IPS-NIHi7 (cell line): ENCODE data around the gene PSMD2.

ENCODE experiments used
- DNase-seq: peaks from one replicate; pipeline ENCODE4 v3.0.0; 2012; ENCODE audit warnings: mixed read lengths; ENCODE audit errors: extremely low spot score

Gene PSMD2

DNA sequence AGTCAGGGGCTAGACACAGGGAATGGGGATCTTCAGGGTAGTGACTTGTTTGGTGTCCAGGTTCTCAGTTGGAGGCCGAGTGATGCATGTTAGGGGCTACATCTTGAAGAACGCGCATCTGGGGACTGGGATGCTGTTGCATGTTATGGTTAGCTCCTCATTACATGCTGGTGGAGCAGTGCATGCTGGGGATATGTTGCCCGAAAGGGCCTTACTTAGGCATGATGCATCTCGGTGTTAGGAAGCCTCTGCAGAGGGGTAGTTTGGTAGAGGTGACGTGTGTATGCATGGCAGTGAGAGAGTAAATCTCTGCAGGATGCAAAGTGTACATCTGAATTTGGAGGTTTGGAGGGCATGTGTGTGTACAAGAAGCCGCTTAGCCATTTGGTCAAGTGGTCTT, 17.8 kb downstream of the PSMD2 start:
- DNase-seq, result no peak

DNA sequence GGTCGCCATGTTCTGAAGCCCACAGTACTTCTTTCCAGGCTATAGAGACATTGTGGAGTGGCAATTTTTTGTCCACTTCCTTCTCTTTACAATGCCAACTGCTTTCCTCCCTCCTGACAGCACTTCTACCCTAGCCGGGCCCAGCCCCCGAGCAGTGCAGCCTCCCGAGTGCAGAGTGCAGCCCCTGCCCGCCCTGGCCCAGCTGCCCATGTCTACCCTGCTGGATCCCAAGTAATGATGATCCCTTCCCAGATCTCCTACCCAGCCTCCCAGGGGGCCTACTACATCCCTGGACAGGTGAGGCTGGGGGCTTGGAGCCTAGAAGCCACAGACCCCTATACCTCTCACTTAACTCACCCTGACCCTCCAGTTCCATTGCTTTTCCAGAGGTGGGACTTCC, 18.2 kb downstream of the PSMD2 start:
- no peak for DNase-seq

DNA sequence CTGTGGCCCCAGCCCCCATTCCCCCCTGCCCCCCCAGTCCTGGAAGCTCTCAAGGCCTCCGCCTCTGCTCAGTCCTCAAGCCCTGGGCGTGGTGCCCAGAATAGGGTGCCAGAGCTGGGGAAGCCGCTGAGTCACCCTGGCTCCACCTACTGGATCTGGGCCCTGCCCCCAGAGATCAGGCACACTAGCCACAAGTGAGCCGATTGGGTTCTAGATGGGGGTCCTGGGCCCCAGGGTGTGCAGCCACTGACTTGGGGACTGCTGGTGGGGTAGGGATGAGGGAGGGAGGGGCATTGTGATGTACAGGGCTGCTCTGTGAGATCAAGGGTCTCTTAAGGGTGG, 21.0 kb downstream of the PSMD2 start:
- no peak for DNase-seq

DNA sequence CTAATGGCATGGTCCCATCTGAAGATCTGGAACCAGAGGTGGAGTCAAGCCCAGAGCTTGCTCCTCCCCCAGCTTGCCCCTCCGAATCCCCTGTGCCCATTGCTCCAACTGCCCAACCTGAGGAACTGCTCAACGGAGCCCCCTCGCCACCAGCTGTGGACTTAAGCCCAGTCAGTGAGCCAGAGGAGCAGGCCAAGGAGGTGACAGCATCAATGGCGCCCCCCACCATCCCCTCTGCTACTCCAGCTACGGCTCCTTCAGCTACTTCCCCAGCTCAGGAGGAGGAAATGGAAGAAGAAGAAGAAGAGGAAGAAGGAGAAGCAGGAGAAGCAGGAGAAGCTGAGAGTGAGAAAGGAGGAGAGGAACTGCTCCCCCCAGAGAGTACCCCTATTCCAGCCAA, 22.6 kb downstream of the PSMD2 start:
- no peak for DNase-seq

DNA sequence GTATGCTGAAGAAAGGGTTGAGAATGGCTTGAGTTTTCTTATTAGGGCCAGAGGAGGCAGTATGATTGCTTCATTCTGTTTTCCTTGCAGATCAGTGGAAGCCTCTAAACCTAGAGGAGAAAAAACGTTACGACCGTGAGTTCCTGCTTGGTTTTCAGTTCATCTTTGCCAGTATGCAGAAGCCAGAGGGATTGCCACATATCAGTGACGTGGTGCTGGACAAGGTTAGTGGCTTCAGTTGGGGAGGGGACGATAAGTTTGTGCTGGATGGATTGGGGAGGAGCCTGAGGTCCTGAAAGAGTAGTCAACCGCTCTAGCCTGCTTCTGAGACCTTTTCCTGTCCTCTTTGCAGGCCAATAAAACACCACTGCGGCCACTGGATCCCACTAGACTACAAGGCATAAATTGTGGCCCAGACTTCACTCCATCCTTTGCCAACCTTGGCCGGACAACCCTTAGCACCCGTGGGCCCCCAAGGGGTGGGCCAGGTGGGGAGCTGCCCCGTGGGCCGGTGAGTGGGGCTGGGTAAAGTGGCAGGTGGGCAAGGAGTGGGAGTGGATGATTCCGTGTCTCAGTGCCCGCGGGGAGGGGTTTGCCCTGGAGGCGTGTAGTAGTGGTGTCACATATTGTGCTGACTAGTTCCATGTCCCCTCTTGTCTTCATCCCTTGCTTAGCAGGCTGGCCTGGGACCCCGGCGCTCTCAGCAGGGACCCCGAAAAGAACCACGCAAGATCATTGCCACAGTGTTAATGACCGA, 23.9 kb downstream of the PSMD2 start:
- DNase-seq, result no peak

DNA sequence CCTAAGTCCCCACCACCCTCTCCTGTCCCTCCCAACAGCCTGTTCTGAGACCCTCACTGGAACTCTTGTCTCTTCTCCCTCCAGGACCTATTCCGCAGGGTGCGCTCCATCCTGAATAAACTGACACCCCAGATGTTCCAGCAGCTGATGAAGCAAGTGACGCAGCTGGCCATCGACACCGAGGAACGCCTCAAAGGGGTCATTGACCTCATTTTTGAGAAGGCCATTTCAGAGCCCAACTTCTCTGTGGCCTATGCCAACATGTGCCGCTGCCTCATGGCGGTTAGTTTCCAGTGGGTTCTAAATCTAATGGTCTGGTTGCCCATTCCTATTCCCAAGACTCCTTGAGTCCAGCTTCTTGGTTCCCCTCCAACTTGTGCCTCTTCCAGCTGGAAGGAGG, 24.7 kb downstream of the PSMD2 start:
- no peak for DNase-seq

DNA sequence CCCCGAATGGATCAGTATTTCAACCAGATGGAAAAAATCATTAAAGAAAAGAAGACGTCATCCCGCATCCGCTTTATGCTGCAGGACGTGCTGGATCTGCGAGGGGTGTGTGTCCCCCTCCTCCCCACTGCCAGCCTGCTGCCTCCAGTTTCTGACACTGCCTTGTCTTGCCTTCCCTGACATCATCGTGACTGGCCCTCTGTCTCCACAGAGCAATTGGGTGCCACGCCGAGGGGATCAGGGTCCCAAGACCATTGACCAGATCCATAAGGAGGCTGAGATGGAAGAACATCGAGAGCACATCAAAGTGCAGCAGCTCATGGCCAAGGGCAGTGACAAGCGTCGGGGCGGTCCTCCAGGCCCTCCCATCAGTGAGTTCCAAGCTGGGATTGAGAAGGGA, 26.2 kb downstream of the PSMD2 start:
- no peak for DNase-seq

DNA sequence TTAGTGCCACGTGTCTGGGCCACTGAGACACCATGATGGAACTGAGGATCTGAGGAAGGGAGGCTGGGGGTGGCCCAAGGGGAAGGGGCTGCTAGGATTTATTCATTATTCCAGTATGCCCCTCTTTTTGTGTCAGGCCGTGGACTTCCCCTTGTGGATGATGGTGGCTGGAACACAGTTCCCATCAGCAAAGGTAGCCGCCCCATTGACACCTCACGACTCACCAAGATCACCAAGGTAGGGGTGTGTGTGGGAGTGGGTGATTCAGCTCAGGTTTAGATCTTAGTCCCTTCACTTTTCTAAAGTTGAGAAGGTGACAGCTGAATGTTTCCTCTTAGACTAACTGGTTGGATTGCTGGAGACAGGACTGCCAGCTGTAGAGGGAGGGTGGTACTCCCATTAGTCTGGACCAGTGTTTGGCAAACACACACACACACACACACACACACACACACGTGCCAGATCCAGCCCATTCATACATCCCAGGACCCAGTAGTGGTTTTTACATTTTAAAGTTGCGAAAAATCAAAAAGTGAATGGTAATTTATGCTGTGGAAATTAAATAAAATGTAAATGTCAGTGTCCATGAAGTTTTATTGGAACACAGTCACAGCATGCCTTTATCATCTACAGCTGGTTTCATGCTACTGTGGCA, 26.8 kb downstream of the PSMD2 start:
- DNase-seq, result no peak

DNA sequence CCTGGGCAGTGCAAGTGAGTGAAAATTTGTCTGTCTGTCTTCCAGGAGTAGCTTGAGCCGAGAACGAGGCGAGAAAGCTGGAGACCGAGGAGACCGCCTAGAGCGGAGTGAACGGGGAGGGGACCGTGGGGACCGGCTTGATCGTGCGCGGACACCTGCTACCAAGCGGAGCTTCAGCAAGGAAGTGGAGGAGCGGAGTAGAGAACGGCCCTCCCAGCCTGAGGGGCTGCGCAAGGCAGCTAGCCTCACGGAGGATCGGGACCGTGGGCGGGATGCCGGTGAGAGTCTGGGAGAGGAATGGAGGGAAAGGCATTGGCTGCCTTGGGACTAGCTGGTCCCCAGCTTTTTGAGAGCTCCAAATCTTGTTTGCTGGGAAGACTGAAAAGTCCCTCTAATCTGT, 28.1 kb downstream of the PSMD2 start:
- DNase-seq, result no peak

DNA sequence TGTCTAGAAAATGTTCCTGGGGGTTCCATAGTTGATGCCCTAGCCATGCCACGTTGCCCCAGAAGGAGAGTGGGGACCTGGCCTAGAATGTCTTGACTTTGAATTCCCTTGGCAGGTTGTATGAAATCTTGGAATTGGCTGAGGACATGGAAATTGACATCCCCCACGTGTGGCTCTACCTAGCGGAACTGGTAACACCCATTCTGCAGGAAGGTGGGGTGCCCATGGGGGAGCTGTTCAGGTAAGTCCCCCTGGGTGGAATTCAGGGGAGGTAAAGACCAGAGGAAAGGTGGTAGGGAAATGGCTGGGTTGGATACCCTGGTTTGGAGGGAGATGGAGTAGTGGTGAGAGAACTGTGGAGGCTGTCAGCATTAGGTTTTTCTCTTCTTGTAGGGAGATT, 29.5 kb downstream of the PSMD2 start:
- DNase-seq, result no peak

DNA sequence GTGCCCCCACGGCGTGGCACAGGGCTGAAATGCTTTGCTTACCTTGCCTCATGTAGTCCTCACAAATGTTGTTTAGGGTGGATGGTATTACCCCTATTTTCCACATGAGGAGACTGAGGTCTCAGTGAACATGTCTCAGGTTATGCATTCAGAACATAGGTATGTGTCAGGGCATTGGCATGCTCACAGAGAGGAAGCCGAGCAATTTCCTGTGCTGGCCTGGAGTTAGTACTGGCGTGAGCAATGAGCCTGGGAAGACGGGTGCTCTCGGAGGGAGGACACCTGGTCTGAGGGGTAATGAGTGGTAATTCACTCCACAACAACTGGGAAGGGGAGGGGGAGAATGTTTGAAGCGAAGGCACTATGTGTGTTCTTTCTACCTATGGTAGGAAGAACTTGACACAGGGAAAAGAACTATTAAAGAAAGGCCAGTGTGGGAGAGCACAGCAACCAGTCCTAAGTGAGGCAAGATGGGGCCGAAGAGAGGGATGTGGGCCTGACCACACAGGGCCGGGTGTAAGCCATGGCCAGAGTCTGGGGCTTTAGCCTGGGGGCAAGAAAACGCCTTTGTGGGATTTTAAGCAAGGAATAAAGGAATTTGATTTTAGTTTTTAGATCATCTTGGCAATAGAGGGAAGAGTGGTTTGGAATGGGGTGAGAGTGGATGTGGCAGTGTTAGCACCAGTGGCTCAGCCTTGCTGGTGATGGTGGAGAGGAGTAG, 33.5 kb downstream of the PSMD2 start:
- DNase-seq, result no peak

DNA sequence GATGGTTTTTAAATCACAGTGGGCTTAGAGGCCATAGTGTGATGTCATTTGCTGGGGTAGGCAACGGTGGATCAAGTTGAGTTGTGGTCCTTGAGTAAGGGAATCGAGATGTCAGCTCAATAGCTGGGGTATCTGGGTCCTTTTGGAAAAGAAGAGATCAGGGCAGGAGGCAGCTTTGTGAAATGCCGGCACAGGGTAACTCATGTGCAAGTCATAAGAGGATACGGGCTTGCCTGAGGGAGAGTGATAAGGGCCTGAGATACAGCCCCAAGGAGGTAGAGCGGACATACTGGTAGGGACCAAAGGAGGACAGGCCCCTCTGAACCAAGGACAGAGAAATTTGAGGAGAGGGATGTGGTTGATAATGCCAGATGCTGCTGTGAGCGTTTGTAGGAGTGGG, 34.1 kb downstream of the PSMD2 start:
- no peak for DNase-seq

DNA sequence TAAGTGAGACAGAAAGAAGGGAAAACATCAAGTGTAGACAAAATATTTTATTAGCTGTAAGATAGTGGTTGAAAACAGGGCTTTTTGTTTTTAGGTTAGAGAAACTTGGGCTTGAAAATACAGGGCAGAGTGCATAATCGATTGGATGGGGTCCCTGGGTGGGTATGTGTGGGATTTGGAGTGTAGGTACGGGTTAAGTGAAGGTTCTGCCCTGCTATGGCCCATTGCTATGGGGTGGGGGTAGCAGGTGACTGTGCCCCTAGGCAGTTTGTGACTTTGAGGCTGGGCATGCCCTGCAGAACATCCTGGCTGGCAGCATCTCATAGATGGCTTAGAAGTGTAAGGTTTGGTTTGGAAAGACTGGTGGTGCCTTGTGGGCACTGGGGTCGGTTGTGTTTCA, 34.7 kb downstream of the PSMD2 start:
- no peak for DNase-seq

DNA sequence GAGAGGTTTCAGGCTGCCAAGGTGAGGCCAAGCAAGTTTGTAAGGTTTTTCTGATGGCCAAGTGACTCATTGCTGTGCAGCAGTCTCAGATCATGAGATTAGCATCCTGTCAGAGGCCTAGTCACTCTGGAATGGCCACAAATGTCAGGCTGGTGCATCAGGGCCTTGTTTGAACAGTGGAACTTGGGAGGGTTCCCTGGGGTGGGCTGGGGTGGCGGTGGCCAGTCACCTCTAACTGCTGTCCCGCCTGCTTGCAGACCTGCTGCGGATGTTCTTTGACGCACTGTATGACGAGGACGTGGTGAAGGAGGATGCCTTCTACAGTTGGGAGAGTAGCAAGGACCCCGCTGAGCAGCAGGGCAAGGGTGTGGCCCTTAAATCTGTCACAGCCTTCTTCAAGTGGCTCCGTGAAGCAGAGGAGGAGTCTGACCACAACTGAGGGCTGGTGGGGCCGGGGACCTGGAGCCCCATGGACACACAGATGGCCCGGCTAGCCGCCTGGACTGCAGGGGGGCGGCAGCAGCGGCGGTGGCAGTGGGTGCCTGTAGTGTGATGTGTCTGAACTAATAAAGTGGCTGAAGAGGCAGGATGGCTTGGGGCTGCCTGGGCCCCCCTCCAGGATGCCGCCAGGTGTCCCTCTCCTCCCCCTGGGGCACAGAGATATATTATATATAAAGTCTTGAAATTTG, 35.6 kb downstream of the PSMD2 start:
- no peak for DNase-seq

DNA sequence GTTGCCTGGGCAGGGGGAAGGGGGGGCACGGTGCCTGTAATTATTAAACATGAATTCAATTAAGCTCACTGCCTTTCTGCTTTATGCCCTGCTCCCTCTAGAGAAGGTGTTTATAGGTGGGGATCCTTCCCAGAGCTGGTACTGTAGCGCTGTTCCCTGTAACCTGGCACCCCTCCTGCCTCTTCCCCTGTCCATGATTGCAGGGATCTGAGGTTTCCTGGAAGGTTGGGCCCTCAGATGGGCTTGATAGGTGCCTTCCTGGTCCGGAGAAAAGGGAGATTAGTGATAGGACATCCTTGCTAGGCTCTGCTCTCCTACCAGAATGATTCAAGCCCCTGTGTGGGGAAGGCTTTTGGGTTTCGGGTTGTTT, 36.2 kb downstream of the PSMD2 start:
- peak; percentile 24 for DNase-seq

DNA sequence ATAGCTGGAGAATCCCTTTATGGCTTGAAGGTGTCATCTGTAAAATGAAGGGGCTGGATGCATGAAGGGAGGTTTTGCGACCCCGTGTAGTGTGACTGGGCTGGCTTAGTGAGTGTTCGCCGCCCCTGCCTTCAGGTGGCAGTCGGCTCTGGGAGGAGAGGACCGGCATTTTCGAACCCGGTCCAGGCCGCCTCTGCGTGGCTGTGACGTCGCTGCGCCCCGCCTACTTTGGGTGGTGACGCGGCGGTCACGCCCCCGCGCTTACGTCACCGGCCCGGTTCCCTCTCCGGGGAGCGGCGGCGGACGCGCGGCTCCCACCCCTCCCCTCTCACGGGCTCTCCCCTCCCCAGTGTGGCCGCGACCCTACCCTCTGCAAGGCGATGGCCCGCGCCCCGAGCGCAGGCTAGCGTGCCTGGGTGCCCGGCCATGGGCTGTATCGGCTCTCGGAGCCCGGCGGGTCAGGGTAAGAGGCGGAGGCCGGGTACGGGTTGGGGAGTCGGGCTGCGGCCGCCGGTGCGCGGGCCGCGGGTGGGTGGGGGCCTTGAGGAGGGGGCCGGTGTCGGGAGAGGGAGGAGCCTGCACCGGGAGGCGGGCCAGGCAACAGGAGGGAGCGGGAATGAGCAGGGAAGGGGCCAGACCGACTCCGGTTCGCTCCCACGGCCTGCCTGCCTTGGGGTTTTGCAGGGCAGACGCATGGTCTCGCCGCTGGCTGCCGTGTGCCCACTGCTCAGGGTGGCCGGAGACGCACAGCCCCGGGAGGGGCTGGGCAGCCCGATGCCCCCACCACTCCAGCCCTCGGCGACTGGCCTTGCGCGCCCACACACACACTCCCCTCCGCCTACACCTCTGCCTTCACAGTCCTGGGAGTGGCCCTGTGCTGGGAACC, 36.9 kb downstream of the PSMD2 start:
- peak; percentile 90 for DNase-seq

DNA sequence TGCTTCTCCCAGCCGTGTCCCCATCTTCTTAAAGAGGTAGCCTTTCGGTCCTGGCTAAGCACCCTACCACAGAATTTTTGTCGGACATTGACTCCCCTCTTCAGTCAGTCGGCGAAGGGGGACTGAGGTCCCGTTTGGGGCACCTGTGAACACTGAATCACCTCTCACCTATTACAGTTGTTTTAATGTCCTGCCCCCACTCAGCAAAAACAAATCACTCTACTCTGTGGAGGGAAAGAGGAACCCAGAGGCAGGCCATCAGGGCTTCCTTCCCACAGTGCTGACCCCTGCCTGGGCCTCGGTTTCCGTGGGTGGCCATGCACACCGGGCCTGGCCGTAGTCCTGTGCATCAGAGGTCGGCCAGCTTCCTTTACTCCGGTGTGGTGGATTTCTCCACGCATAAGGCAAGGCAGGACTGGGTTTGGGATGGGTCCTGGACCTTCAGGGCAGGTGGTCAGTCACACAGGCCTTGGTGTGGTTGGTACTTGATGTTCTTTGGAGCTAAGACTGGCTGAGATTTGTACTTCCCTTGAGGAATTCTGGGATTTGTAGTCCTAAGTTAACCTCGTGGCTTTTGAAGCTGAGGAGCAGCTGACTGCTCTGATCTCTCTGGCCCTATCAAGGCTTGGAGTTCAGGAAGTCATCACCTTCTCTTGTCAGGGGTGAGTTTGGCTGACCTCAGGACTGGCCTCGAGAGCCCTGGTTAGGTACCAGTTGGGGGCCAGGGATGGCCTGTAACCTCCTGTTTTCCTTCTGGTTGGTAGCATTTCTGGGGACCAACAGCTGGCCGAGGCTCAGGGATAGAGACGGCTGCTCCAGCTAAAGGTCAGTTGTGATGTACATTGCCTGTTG, 37.7 kb downstream of the PSMD2 start:
- no peak for DNase-seq

DNA sequence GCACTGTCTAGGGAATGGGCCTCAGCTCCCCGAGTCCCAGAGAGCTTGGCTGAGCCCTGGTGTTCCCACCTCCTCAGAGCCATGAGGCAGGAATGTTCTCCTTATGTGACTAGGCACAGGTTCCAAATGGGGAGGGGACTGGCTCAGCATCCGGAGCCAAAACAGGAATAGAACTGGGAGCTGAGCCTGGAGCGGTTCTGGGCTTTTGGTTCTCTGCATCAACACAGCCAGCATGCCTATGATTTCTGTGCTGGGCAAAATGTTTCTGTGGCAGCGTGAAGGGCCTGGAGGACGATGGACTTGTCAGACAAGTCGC, 38.3 kb downstream of the PSMD2 start, which contains the start of gene FAM131A:
Gene FAM131A, plus strand, starts transcription at position 202 of the 316 bp plus-strand sequence. Its CDS starts 31 bp downstream, at position 233.
- no peak for DNase-seq

DNA sequence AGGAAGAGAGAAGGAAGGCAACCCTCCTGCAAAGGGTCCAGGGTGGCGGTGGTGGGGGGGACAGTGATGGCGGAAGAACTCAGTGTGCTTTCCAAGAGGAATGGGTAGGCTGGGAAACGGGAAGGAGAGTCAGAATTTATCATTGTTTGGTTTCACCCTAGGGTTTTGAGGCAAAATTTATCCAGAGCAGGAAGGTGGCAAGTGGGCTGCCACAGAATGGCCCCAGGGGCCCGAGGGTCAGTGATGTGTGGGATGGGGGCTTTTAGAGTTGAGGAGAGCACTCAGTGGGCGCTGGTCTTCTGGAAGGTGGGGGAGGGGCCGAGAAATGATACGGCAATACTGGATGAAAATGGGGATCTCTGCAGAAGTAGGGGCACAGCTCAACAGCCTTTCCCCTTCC, 38.9 kb downstream of the PSMD2 start:
- no peak for DNase-seq

DNA sequence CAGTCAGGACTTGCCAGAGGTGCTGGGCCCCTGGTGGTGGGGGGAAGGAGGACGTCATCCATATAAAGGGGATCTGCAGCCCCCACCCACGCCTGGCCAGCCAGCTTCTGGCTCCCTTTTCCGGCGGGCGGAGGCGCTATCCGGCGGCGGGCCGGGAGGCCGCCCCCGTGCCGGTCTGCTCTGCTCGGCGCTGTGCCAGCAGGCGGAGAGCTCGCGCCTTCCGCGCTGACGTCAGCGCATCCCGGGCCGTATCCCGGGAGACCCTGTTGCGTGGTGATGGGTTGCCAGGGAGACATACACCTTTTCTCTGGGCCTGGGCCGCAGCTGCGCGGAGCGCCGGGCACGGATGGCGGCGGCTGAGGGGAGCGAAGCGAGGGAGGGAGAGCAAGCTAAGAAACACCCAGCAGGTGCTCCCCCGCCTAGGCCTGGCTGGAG, 39.5 kb downstream of the PSMD2 start:
- DNase-seq, result peak; percentile 90

DNA sequence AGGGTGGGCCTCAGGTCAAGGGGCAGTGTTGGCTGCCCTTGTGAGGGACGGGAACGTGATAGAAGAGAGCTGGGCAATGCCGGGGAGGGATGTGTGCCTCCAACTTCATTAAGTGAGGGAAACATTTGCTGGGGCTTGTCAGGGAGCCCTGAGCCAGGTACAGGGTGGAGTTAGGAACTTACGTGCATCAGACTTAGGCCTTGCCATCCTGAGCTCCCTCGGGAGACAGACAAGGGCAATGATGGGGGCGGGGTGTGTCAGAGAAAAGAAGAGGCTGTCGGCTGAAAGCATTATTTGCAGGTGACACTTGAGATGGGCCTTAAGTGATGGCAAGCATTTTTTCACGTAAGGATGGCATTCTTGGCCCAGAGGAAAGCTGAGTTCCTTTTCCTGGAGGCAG, 40.0 kb downstream of the PSMD2 start:
- no peak for DNase-seq
